Measurements from ENCODE around the gene GPATCH4.

Gene GPATCH4

DNA sequence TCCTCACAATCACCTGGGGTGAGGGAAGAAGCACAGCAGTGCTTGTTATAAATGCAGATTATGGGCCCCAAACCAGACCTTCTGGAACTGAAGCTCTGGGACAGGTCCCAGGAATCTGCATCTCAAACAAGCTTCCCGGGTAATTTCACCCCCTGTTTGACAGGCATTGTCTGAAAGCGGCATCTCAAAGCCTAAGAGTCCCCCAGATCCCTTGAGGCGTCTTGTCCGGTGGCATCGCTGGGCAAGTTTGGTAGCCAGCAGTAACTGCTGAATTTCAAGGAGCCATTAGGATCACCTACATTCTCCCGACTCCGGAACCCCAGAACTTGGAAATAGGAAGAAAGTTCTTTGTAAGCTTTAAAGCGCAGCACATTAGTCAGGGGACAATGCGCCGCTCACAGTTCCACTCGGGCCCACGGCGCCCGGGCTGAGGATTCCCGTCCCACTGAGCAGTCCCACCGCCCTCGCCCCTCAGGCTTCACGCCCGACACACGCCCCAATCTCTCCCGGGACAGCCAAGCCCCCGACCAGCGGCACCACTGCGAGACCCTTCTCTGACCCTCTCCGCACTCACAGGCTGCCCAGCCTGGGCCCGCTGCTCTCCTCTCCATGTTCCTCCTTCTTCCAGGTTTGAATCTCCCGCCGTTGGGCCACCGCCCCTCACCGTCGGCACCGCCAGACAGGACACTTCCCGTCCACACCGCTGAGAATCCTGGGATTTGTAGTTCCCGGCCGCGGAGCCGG is 29.2 kb downstream of the GPATCH4 start, which contains the start of gene IQGAP3:
Gene IQGAP3 (minus strand): TSS at position 647 of the 744 bp plus-strand sequence. CDS start 36 bp downstream, at position 611.
- Histone ChIP-seq H3K4me3 (ENCODE audit: low read length) (peak within 1 kb of the TSS; percentile 86), H3K9ac (ENCODE audit: low read length) (peak within 1 kb of the TSS; percentile 73), H3K36me3 (ENCODE audit: control insufficient read depth, insufficient read depth, low read length, severe bottlenecking) (no peaks in the 10 kb centered on the region), H3K4me1 (ENCODE audit: control insufficient read depth, insufficient read depth, low read length) (peaks cover 19% of the 10 kb centered on the region), H3K27me3 (replicated peaks; ENCODE audit: control insufficient read depth, insufficient read depth, low read length) (peaks cover 16% of the 10 kb centered on the region), H3K9me3 (ENCODE audit: control insufficient read depth, low read length) (no peaks in the 10 kb centered on the region)
- DNase-seq (ENCODE audit: low read depth) = peak; percentile 93

DNA sequence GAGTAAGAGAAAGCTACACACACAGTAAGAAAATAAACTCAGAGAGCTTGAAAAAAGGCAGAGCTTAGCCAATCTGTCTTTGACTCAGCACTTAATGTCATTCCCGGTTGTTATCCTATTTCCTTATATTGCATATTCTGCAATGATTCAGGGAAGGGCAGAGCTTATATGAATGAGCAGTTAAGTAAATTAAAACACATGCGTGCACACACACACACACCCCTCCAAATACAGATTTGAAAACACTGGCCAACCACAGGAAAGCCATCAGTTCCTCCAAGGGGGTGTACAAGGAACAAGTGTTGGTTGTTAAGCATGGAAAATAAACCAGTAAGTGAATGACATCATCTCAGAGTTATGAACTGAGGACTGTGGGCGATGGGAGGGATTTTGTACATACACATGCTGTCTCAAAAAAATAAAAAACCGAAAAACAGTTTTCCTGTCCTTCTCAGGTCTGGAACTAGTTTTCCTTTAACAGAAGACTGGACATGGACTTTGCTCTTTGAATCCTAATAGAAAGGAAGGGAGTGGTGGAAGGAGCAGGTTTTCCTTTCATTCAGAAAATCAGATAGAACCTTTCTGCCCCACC is 29.9 kb downstream of the GPATCH4 start:
- Histone ChIP-seq H3K9me3 (ENCODE audit: control insufficient read depth, low read length) (no peaks in the 10 kb centered on the region), H3K4me1 (ENCODE audit: control insufficient read depth, insufficient read depth, low read length) (peaks cover 19% of the 10 kb centered on the region), H3K36me3 (ENCODE audit: control insufficient read depth, insufficient read depth, low read length, severe bottlenecking) (no peaks in the 10 kb centered on the region), H3K27me3 (replicated peaks; ENCODE audit: control insufficient read depth, insufficient read depth, low read length) (peaks cover 11% of the 10 kb centered on the region), H3K9ac (ENCODE audit: low read length) (peak overlapping the region; percentile 73), H3K4me3 (ENCODE audit: low read length) (peak overlapping the region; percentile 86)
- DNase-seq (ENCODE audit: low read depth) = peak; percentile 85

DNA sequence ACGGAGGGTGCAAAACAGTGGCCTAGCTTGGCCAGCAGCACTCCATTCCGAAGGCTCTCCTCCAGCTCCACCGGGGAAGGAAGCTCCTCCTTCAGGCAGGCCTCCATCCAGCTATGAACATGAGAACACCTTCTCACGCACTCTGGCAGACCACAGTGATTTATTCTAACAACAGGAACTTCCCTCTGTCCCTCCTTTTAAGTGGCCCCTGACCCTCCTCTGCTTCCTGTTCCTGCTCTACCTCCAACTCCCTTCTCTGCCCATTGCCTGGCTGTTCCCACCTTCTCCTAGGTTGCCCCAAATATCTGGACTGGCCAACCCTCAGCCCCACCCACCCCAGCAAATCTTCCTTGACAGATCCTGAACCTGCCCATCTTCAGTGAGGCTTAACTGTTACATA is 34.8 kb downstream of the GPATCH4 start:
- no peak overlapping the region for H3K4me3 ChIP-seq (ENCODE audit: low read length)
- no peak for DNase-seq (ENCODE audit: low read depth)
- H3K9ac ChIP-seq (ENCODE audit: low read length) = no peak overlapping the region
- H3K9me3 ChIP-seq (ENCODE audit: control insufficient read depth, low read length) = no peaks in the 10 kb centered on the region
- H3K4me1 ChIP-seq (ENCODE audit: control insufficient read depth, insufficient read depth, low read length) = peaks cover 7% of the 10 kb centered on the region
- H3K27me3 ChIP-seq (replicated peaks; ENCODE audit: control insufficient read depth, insufficient read depth, low read length) = no peaks in the 10 kb centered on the region
- H3K36me3 ChIP-seq (ENCODE audit: control insufficient read depth, insufficient read depth, low read length, severe bottlenecking) = no peaks in the 10 kb centered on the region

DNA sequence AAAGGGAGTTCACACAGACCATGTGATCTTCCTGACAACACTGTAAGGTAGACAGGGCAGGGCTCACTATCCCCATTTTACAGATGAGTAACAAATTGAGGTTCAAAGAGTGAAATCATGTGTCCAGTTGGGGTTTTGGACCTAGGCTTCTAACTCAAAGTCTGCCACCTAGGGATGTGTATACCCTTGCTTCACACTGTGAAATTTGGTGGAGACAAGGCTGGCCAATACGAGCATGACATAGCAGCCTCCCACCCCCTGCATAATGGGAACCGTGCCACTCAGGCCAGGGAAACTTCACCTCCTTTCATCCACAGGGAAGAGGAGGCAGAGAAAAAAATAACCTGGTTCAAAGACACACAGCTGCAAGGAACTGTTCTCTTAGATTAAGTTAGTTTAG is 35.8 kb downstream of the GPATCH4 start:
- no peak for DNase-seq (ENCODE audit: low read depth)
- no peak overlapping the region for H3K9ac ChIP-seq (ENCODE audit: low read length)
- H3K9me3 ChIP-seq (ENCODE audit: control insufficient read depth, low read length) = no peaks in the 10 kb centered on the region
- H3K4me1 ChIP-seq (ENCODE audit: control insufficient read depth, insufficient read depth, low read length) = no peaks in the 10 kb centered on the region
- H3K4me3 ChIP-seq (ENCODE audit: low read length) = no peak overlapping the region
- H3K27me3 ChIP-seq (replicated peaks; ENCODE audit: control insufficient read depth, insufficient read depth, low read length) = no peaks in the 10 kb centered on the region
- H3K36me3 ChIP-seq (ENCODE audit: control insufficient read depth, insufficient read depth, low read length, severe bottlenecking) = no peaks in the 10 kb centered on the region

DNA sequence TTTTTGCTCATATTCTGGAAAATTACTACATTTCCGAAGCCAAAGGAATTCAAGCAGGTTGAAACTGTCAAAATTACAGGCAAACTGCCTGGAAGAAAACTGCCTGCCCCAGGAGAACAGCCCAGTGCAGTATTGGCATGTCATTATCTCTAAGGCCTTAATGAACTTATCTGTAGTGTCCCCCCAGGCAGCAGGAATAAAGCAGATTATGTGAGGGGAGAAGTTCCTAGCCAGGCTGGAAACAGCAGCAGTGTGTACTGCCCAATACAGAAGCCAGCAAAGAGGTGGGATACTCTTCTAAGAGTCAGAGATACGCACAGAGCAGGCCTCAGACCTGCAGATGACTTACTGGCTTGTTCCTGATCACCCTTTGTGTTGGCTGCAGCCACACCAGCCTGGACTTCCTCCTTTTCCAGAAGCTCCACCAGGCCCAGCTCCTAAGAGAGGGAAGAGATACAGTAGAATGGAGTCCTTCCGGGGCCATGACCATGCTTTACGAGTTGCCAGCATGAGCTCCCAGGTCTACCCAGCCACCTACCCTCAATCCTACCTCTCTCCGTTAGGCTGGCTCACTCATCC is 40.6 kb downstream of the GPATCH4 start:
- no peaks in the 10 kb centered on the region for H3K4me1 ChIP-seq (ENCODE audit: control insufficient read depth, insufficient read depth, low read length)
- H3K9me3 ChIP-seq (ENCODE audit: control insufficient read depth, low read length) = no peaks in the 10 kb centered on the region
- H3K4me3 ChIP-seq (ENCODE audit: low read length) = no peak overlapping the region
- DNase-seq (ENCODE audit: low read depth) = no peak
- H3K9ac ChIP-seq (ENCODE audit: low read length) = no peak overlapping the region
- no peaks in the 10 kb centered on the region for H3K36me3 ChIP-seq (ENCODE audit: control insufficient read depth, insufficient read depth, low read length, severe bottlenecking)
- no peaks in the 10 kb centered on the region for H3K27me3 ChIP-seq (replicated peaks; ENCODE audit: control insufficient read depth, insufficient read depth, low read length)

DNA sequence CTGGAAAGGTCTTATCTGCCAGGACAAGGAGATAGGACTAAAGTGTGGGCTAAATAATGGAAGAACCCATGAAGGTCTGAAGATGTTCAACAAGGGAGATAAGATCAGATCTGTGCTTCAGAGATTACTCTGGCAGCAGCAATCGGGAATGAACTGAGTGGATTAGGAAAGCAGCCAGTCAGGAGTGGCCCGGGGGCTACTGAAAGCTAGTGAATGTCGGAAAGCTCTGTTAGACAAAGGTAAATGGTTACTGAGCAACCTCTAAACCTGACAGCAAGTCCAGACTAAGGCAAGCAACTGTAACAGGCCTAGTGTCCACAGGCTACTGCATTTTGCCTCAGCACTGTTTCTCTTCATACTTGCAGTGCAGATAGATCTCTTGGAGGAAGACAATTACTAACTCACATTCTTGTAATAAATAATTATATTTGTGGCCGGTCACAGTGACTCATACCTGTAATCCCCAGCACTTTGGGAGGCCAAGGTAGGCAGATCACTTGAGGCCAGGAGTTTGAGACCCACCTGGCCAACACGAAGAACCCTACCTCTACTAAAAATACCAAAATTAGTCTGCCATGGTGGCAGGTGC is 41.4 kb downstream of the GPATCH4 start:
- H3K36me3 ChIP-seq (ENCODE audit: control insufficient read depth, insufficient read depth, low read length, severe bottlenecking) = no peaks in the 10 kb centered on the region
- no peaks in the 10 kb centered on the region for H3K9me3 ChIP-seq (ENCODE audit: control insufficient read depth, low read length)
- H3K27me3 ChIP-seq (replicated peaks; ENCODE audit: control insufficient read depth, insufficient read depth, low read length) = no peaks in the 10 kb centered on the region
- H3K4me1 ChIP-seq (ENCODE audit: control insufficient read depth, insufficient read depth, low read length) = no peaks in the 10 kb centered on the region
- no peak for DNase-seq (ENCODE audit: low read depth)
- no peak overlapping the region for H3K4me3 ChIP-seq (ENCODE audit: low read length)
- no peak overlapping the region for H3K9ac ChIP-seq (ENCODE audit: low read length)

DNA sequence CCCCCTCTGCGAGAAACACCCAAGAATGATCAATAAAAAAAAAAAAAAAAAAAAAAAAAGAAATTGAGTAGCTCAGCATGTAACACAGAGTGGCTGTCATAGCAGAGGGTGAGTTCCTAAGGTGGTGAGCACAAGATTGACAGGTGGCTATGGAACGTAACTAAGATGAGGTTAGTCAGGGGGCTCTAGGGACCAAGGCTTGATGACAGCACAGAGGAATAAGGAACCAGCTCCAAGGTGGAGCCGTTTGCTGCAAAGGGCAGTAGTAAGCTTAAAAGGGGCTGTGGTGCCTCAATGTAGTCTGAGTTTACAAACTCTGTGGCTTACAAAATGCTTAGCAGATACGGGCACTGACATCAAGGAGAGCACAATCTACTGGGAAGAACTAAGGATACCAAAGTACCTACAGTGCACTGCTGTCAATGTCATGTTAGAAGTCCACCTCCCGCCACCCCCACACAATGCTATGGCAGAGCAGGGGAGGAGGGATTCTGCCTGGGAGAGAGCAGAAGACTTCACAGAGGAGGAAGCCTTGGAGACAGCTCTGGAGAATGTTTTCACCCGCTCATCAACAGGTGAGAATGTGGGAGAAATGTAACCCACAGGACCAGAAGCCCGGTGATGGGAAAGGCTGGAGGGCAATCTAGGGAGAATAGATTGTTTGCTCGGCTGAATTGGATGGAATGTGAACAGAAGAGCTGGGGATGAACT is 42.0 kb downstream of the GPATCH4 start:
- H3K27me3 ChIP-seq (replicated peaks; ENCODE audit: control insufficient read depth, insufficient read depth, low read length) = no peaks in the 10 kb centered on the region
- H3K36me3 ChIP-seq (ENCODE audit: control insufficient read depth, insufficient read depth, low read length, severe bottlenecking) = no peaks in the 10 kb centered on the region
- no peak overlapping the region for H3K4me3 ChIP-seq (ENCODE audit: low read length)
- no peak overlapping the region for H3K9ac ChIP-seq (ENCODE audit: low read length)
- H3K9me3 ChIP-seq (ENCODE audit: control insufficient read depth, low read length) = no peaks in the 10 kb centered on the region
- H3K4me1 ChIP-seq (ENCODE audit: control insufficient read depth, insufficient read depth, low read length) = peaks cover under 1% of the 10 kb centered on the region
- no peak for DNase-seq (ENCODE audit: low read depth)

DNA sequence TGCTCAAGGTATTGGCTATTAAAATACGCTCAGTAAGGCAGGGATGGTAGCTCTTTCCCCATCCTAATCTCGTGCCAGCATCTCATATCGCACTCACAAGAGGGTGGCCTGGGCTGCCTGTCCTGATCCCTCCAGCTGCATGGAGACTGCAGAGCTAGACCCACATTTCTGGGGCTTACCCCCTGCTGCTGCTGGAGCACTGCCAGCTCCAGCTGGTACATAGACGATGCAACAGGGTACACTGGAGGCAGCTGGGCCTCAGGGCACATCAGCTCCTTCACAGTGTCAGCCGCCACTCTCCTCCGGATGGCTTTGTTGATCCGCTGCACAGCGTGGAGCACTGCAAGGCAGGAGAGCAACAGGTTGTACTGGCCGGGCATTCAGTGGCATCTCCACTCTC is 44.9 kb downstream of the GPATCH4 start:
- H3K36me3 ChIP-seq (ENCODE audit: control insufficient read depth, insufficient read depth, low read length, severe bottlenecking) = no peaks in the 10 kb centered on the region
- no peaks in the 10 kb centered on the region for H3K9me3 ChIP-seq (ENCODE audit: control insufficient read depth, low read length)
- DNase-seq (ENCODE audit: low read depth) = no peak
- peaks cover 18% of the 10 kb centered on the region for H3K4me1 ChIP-seq (ENCODE audit: control insufficient read depth, insufficient read depth, low read length)
- no peaks in the 10 kb centered on the region for H3K27me3 ChIP-seq (replicated peaks; ENCODE audit: control insufficient read depth, insufficient read depth, low read length)
- H3K4me3 ChIP-seq (ENCODE audit: low read length) = no peak overlapping the region
- H3K9ac ChIP-seq (ENCODE audit: low read length) = no peak overlapping the region

DNA sequence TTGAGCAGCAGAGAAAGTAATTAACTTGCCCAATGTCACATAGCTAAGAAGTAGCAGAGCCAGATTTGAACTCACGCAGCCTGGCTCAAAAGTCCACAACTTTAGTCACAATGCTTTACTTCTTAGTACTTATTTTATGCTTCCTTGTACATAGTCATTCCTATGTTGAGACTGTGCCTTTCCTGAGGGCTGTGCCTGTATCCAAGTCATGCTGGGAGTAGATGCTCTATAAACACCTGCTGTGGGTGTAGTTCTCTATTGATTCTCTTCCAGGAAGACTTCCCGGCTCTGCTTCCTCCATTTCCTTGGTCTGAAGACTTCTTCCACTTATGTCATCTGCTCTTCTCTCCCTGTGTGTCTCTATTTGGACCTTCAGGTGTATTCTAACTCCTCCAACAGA is 45.6 kb downstream of the GPATCH4 start:
- H3K27me3 ChIP-seq (replicated peaks; ENCODE audit: control insufficient read depth, insufficient read depth, low read length) = no peaks in the 10 kb centered on the region
- no peak overlapping the region for H3K4me3 ChIP-seq (ENCODE audit: low read length)
- H3K4me1 ChIP-seq (ENCODE audit: control insufficient read depth, insufficient read depth, low read length) = peaks cover 18% of the 10 kb centered on the region
- H3K9ac ChIP-seq (ENCODE audit: low read length) = no peak overlapping the region
- DNase-seq (ENCODE audit: low read depth) = no peak
- H3K9me3 ChIP-seq (ENCODE audit: control insufficient read depth, low read length) = no peaks in the 10 kb centered on the region
- no peaks in the 10 kb centered on the region for H3K36me3 ChIP-seq (ENCODE audit: control insufficient read depth, insufficient read depth, low read length, severe bottlenecking)

DNA sequence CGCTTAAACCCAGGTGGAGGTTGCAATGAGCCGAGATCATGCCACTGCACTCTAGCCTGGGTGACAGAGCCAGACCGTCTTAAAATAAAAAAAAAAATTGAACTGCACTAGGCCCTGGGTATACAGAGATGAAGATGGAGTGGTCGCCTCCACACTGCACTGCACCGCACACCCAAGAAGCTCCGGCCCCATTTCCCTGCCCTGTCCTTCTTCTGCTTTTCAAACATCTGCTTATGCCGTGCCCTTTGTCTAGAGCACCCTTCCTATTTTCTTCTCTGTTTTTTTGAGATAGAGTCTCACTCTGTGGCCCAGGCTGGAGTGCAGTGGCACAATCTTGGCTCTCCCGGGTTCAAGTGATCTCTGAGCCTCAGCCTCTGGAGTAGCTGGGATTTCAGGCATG is 46.3 kb downstream of the GPATCH4 start:
- H3K27me3 ChIP-seq (replicated peaks; ENCODE audit: control insufficient read depth, insufficient read depth, low read length) = no peaks in the 10 kb centered on the region
- H3K9ac ChIP-seq (ENCODE audit: low read length) = no peak overlapping the region
- H3K9me3 ChIP-seq (ENCODE audit: control insufficient read depth, low read length) = no peaks in the 10 kb centered on the region
- H3K4me1 ChIP-seq (ENCODE audit: control insufficient read depth, insufficient read depth, low read length) = peaks cover 18% of the 10 kb centered on the region
- H3K4me3 ChIP-seq (ENCODE audit: low read length) = no peak overlapping the region
- H3K36me3 ChIP-seq (ENCODE audit: control insufficient read depth, insufficient read depth, low read length, severe bottlenecking) = no peaks in the 10 kb centered on the region
- no peak for DNase-seq (ENCODE audit: low read depth)

Measured in adipocyte (in vitro differentiated cells).